NB4 (cell line): Measurements from ENCODE around the gene SMARCA2.

Experiments
- MYC ChIP-seq: IDR thresholded peaks from 2 replicates; pipeline ENCODE4 v1.6.1; 2011; ENCODE audit warnings: low read depth, low read length
- POLR2A ChIP-seq: IDR thresholded peaks from 2 replicates; pipeline ENCODE4 v1.6.1; 2011; ENCODE audit warnings: mild to moderate bottlenecking; ENCODE audit not compliant: insufficient read length; ENCODE audit errors: extremely low read depth
- TF ChIP-seq, protein P1 (sequence below): IDR thresholded peaks from one replicate; pipeline ENCODE4 v1.5.1; 2012; ENCODE audit warnings: low read depth, low read length
- TF ChIP-seq, protein P2 (sequence below): IDR thresholded peaks from 2 replicates; pipeline ENCODE4 v1.6.1; 2011; ENCODE audit warnings: low read depth, low read length

DNA sequence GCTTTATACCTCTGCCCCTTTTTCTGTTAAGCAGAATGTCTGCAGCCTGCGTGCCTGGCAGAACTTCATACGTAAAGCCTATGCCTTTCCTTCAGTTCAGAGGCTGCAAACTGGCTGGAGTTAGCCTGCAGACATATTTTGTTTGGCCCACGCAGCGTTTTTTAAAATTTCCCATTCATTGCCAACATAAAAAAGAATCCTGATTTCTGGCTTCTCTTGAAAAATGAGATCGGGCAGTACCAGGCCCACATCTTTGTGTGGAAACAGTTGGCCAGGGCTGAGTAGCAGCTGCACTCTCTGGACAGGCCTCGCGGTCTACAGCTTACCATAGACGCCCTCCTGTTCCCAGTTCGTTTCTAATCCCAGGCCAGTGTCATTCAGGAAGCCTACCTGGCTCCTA is 104.4 kb downstream of the SMARCA2 start:
- TF ChIP-seq, protein P1, sequence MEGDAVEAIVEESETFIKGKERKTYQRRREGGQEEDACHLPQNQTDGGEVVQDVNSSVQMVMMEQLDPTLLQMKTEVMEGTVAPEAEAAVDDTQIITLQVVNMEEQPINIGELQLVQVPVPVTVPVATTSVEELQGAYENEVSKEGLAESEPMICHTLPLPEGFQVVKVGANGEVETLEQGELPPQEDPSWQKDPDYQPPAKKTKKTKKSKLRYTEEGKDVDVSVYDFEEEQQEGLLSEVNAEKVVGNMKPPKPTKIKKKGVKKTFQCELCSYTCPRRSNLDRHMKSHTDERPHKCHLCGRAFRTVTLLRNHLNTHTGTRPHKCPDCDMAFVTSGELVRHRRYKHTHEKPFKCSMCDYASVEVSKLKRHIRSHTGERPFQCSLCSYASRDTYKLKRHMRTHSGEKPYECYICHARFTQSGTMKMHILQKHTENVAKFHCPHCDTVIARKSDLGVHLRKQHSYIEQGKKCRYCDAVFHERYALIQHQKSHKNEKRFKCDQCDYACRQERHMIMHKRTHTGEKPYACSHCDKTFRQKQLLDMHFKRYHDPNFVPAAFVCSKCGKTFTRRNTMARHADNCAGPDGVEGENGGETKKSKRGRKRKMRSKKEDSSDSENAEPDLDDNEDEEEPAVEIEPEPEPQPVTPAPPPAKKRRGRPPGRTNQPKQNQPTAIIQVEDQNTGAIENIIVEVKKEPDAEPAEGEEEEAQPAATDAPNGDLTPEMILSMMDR, result no peak
- TF ChIP-seq POLR2A (no peak), MYC (no peak)
- TF ChIP-seq, protein P2, sequence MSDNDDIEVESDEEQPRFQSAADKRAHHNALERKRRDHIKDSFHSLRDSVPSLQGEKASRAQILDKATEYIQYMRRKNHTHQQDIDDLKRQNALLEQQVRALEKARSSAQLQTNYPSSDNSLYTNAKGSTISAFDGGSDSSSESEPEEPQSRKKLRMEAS, result no peak
